ENCODE results near the gene SDSL.

The SDSL gene

GRCh38 chr12:113436993-113437728 is 15.0 kb downstream of the SDSL start:
- TF ChIP-seq CTCF (IDR thresholded peaks at IDR 0.05; ENCODE audit: extremely low read depth, insufficient read depth, missing control alignments), result no peak
- in situ Hi-C loops (cut with MboI; ENCODE audit: low pct_unique_long_range_greater_than_20kb, low sequenced_read_pairs, unreplicated experiment), result loop anchor here (25.0 kb wide), 1 partner anchor 475 kb away; no protein-coding TSS in a partner anchor
- no peak for DNase-seq (ENCODE audit: low spot score)

- DNase-seq (ENCODE audit: low spot score), result no peak
Measured at GRCh38 chr12:113437729-113438100, 15.5 kb downstream of the SDSL start.

GRCh38 chr12:113438523-113439300 is 16.5 kb downstream of the SDSL start:
- no peak for TF ChIP-seq CTCF (IDR thresholded peaks at IDR 0.05; ENCODE audit: extremely low read depth, insufficient read depth, missing control alignments)
- DNase-seq (ENCODE audit: low spot score), result no peak
- in situ Hi-C loops (cut with MboI; ENCODE audit: low pct_unique_long_range_greater_than_20kb, low sequenced_read_pairs, unreplicated experiment), result loop anchor here (25.0 kb wide), 1 partner anchor 474 kb away; no protein-coding TSS in a partner anchor

More at GRCh38 chr12:113437729-113438100, 15.5 kb downstream of the SDSL start:
- no peak for TF ChIP-seq CTCF (IDR thresholded peaks at IDR 0.05; ENCODE audit: extremely low read depth, insufficient read depth, missing control alignments)
- in situ Hi-C loops (cut with MboI; ENCODE audit: low pct_unique_long_range_greater_than_20kb, low sequenced_read_pairs, unreplicated experiment), result loop anchor here (25.0 kb wide), 1 partner anchor 475 kb away; no protein-coding TSS in a partner anchor

- DNase-seq (ENCODE audit: low spot score), result no peak
- in situ Hi-C loops (cut with MboI; ENCODE audit: low pct_unique_long_range_greater_than_20kb, low sequenced_read_pairs, unreplicated experiment), result loop anchor here (25.0 kb wide), 1 partner anchor 473 kb away; no protein-coding TSS in a partner anchor
- TF ChIP-seq CTCF (IDR thresholded peaks at IDR 0.05; ENCODE audit: extremely low read depth, insufficient read depth, missing control alignments), result no peak
Measured at GRCh38 chr12:113439301-113439597, 17.1 kb downstream of the SDSL start.

DNA sequence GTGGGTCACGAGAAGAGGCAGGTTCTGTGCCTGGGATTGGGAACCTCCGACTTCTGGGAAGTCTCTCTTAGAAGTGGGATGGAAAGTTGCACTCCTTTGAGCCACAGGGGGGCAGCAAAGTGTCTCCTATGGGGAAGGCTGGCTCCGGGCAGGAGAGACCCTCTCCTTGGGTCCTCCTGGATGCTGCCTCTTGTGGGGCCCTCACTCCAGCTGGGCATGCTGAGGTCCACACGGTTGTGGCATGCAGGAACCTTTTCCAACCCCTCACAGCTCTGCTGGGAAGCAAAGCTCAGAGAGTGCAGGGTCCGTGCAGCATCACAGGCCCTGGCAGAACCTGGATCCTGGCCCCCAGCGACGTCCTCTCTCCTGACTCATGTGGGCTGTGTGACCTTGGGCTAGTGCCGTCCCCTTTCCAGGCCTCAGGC is 17.4 kb downstream of the SDSL start:
- TF ChIP-seq CTCF (IDR thresholded peaks at IDR 0.05; ENCODE audit: extremely low read depth, insufficient read depth, missing control alignments), result peak; percentile 58
- in situ Hi-C loops (cut with MboI; ENCODE audit: low pct_unique_long_range_greater_than_20kb, low sequenced_read_pairs, unreplicated experiment), result loop anchor here (25.0 kb wide), 1 partner anchor 473 kb away; no protein-coding TSS in a partner anchor
- DNase-seq (ENCODE audit: low spot score), result no peak

DNA sequence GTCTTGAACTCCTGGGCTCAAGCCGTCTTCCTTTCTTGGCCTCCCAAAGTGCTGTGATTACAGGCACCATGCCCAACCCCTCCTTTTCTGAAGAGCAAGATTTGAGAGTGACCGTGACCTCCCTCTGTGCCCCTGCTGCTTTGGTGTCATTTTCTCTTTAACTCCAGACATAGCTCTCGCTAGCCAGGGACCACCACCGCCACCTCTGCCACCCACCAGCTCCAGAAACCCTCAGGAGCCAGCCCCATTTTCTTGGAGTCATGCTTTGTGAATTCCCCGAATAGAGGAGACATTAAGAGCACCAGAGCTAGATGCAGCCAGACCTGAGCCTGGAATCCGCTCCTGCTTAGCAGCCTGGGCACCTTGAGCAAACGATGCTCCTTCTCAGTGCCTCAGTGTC is 18.2 kb downstream of the SDSL start:
- no peak for DNase-seq (ENCODE audit: low spot score)
- no peak for TF ChIP-seq CTCF (IDR thresholded peaks at IDR 0.05; ENCODE audit: extremely low read depth, insufficient read depth, missing control alignments)
- in situ Hi-C loops (cut with MboI; ENCODE audit: low pct_unique_long_range_greater_than_20kb, low sequenced_read_pairs, unreplicated experiment), result loop anchor here (25.0 kb wide), 1 partner anchor 472 kb away; no protein-coding TSS in a partner anchor

Measured in GM13977 (cell line).